Neural cell (in vitro differentiated cells): ENCODE results near the gene SWI5. TPM values are rescaled to one million over a fixed set of nuclear protein-coding genes. Genes with fewer than 3 reads are reported as not detected.

Experiments
- H2AFZ ChIP-seq: fragments of 200-600, 300-800 bp; sonication (generic), shearing (Covaris generic); 2 replicates; pipeline ENCODE4 v1.6.0; 2014; ENCODE audit warnings: low read depth, mild to moderate bottlenecking, antibody characterized with exemption, low read length, moderate library complexity
- H3F3A ChIP-seq: fragments of 200-600 bp; shearing (Covaris generic); 2 replicates; pipeline ENCODE4 v1.6.1; 2016; ENCODE audit warnings: mild to moderate bottlenecking, moderate library complexity, mixed read lengths, antibody characterized with exemption, low read length; ENCODE audit not compliant: insufficient read depth, poor library complexity, severe bottlenecking
- H3K27ac ChIP-seq: fragments of 200-600, 300-800 bp; sonication (generic), shearing (Covaris generic); 2 replicates; pipeline ENCODE4 v1.5.1; 2014; ENCODE audit warnings: mild to moderate bottlenecking, low read length, moderate library complexity
- H3K27me3 ChIP-seq: fragments of 300-800, 200-600 bp; sonication (generic), shearing (Covaris generic); 2 replicates; pipeline ENCODE4 v1.6.0; 2014; ENCODE audit warnings: mild to moderate bottlenecking, low read depth, low read length, moderate library complexity; ENCODE audit not compliant: insufficient read depth
- H3K36me3 ChIP-seq: fragments of 300-800, 200-600 bp; sonication (generic), shearing (Covaris generic); 2 replicates; pipeline ENCODE4 v1.5.1; 2014; ENCODE audit warnings: mild to moderate bottlenecking, antibody characterized with exemption, low read length, moderate library complexity; ENCODE audit not compliant: insufficient read depth
- H3K4me2 ChIP-seq: fragments of 300-800, 200-600 bp; sonication (generic), shearing (Covaris generic); 2 replicates; pipeline ENCODE4 v1.6.0; 2014; ENCODE audit warnings: mild to moderate bottlenecking, low read length
- H3K4me3 ChIP-seq: fragments of 300-800, 200-600 bp; sonication (generic), shearing (Covaris generic); 2 replicates; pipeline ENCODE4 v1.5.1; 2014; ENCODE audit warnings: mild to moderate bottlenecking, low read length, moderate library complexity
- H3K79me2 ChIP-seq: fragments of 200-600 bp; shearing (Covaris generic); replicated peaks from 2 replicates; pipeline ENCODE4 v1.6.0; 2014; ENCODE audit warnings: mild to moderate bottlenecking, low read length, moderate library complexity; ENCODE audit not compliant: insufficient read depth
- H3K9ac ChIP-seq: fragments of 300-800, 200-600 bp; sonication (generic), shearing (Covaris generic); 2 replicates; pipeline ENCODE4 v1.6.1; 2016; ENCODE audit warnings: mild to moderate bottlenecking, low read length, mixed read lengths
- H3K9me2 ChIP-seq: fragments of 200-600 bp; shearing (Covaris generic); 2 replicates; pipeline ENCODE4 v1.6.1; 2016; ENCODE audit warnings: mild to moderate bottlenecking, low read length, mixed read lengths; ENCODE audit not compliant: insufficient read depth
- H3K9me3 ChIP-seq: fragments of 200-600, 300-800 bp; sonication (generic), shearing (Covaris generic); 2 replicates; pipeline ENCODE4 v1.6.1; 2016; ENCODE audit warnings: mild to moderate bottlenecking, mixed run types, low read length, moderate library complexity, mixed read lengths
- H4K20me1 ChIP-seq: fragments of 200-600 bp; shearing (Covaris generic); 2 replicates; pipeline ENCODE4 v1.6.1; 2016; ENCODE audit warnings: mild to moderate bottlenecking, mixed run types; ENCODE audit not compliant: insufficient read depth
- CTCF ChIP-seq: fragments of 450-650 bp; IDR thresholded peaks from 2 replicates; pipeline ENCODE4 v1.5.1; 2014; ENCODE audit warnings: antibody characterized with exemption, mild to moderate bottlenecking, moderate library complexity; ENCODE audit not compliant: poor library complexity, severe bottlenecking
- EP300 ChIP-seq: fragments of 450-650 bp; conservative IDR thresholded peaks from 2 replicates; pipeline ENCODE4 v1.6.1; 2014; ENCODE audit warnings: antibody characterized with exemption, mild to moderate bottlenecking, moderate library complexity; ENCODE audit not compliant: poor library complexity, severe bottlenecking
- EZH2 ChIP-seq: fragments of 200-600, 300-800 bp; shearing (Covaris generic), sonication (generic); IDR thresholded peaks from 2 replicates; pipeline ENCODE4 v1.6.1; 2014; ENCODE audit warnings: antibody characterized with exemption, low read length, borderline replicate concordance, mild to moderate bottlenecking; ENCODE audit not compliant: insufficient read depth, poor library complexity, severe bottlenecking
- MXI1 ChIP-seq: fragments of 450-650 bp; conservative IDR thresholded peaks from 2 replicates; pipeline ENCODE4 v1.6.1; 2014; ENCODE audit warnings: antibody characterized with exemption, mild to moderate bottlenecking; ENCODE audit not compliant: poor library complexity, severe bottlenecking
- POLR2AphosphoS5 ChIP-seq: IDR thresholded peaks from 2 replicates; pipeline ENCODE4 v1.6.1; 2012
- RAD21 ChIP-seq: fragments of 450-650 bp; conservative IDR thresholded peaks from 2 replicates; pipeline ENCODE4 v1.6.1; 2014; ENCODE audit warnings: antibody characterized with exemption, mild to moderate bottlenecking, moderate library complexity
- SMC3 ChIP-seq: fragments of 450-650 bp; conservative IDR thresholded peaks from 2 replicates; pipeline ENCODE4 v1.6.1; 2014; ENCODE audit warnings: antibody characterized with exemption, mild to moderate bottlenecking, moderate library complexity; ENCODE audit not compliant: poor library complexity
- TAF1 ChIP-seq: IDR thresholded peaks from 2 replicates; pipeline ENCODE4 v1.6.1; 2012; ENCODE audit warnings: low read depth
- polyA plus RNA-seq: library from polyadenylated mRNA; depleted of rRNA; stranded (reverse); fragments of >200 nt; gene quantifications from 2 replicates; pipeline ENCODE4 v1.2.3, GENCODE V29; 2014
- TF ChIP-seq, protein P1 (sequence below): IDR thresholded peaks from 2 replicates; pipeline ENCODE4 v1.6.1; 2012; ENCODE audit warnings: borderline replicate concordance

Gene SWI5
- polyA plus RNA-seq, 1 donor from 2014 or later, result 67.1 TPM

- H4K20me1 ChIP-seq, result no peaks in the 10 kb centered on the region
- H3K4me3 ChIP-seq, result no peak overlapping the region
- no peak overlapping the region for H3K9ac ChIP-seq
- no peaks in the 10 kb centered on the region for H3K79me2 ChIP-seq
- H3K9me3 ChIP-seq, result no peaks in the 10 kb centered on the region
- H3K9me2 ChIP-seq, result no peaks in the 10 kb centered on the region
- no peak overlapping the region for H3K27ac ChIP-seq
- no peaks in the 10 kb centered on the region for H3F3A ChIP-seq
- H3K36me3 ChIP-seq, result no peaks in the 10 kb centered on the region
- TF ChIP-seq, protein P1, sequence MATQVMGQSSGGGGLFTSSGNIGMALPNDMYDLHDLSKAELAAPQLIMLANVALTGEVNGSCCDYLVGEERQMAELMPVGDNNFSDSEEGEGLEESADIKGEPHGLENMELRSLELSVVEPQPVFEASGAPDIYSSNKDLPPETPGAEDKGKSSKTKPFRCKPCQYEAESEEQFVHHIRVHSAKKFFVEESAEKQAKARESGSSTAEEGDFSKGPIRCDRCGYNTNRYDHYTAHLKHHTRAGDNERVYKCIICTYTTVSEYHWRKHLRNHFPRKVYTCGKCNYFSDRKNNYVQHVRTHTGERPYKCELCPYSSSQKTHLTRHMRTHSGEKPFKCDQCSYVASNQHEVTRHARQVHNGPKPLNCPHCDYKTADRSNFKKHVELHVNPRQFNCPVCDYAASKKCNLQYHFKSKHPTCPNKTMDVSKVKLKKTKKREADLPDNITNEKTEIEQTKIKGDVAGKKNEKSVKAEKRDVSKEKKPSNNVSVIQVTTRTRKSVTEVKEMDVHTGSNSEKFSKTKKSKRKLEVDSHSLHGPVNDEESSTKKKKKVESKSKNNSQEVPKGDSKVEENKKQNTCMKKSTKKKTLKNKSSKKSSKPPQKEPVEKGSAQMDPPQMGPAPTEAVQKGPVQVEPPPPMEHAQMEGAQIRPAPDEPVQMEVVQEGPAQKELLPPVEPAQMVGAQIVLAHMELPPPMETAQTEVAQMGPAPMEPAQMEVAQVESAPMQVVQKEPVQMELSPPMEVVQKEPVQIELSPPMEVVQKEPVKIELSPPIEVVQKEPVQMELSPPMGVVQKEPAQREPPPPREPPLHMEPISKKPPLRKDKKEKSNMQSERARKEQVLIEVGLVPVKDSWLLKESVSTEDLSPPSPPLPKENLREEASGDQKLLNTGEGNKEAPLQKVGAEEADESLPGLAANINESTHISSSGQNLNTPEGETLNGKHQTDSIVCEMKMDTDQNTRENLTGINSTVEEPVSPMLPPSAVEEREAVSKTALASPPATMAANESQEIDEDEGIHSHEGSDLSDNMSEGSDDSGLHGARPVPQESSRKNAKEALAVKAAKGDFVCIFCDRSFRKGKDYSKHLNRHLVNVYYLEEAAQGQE, result no peak
- no peak for TF ChIP-seq POLR2AphosphoS5
- no peak for TF ChIP-seq MXI1
- TF ChIP-seq TAF1, result no peak
- TF ChIP-seq EZH2, result no peak
- no peak for TF ChIP-seq EP300
- TF ChIP-seq SMC3, result no peak
- TF ChIP-seq CTCF, result no peak
- TF ChIP-seq RAD21, result no peak
- H3K4me2 ChIP-seq, result no peak overlapping the region
- no peaks in the 10 kb centered on the region for H3K27me3 ChIP-seq
- H2AFZ ChIP-seq, result no peak overlapping the region
These were observed 25.9 kb upstream of the SWI5 start for GRCh38 chr9:128249908-128250838.

DNA sequence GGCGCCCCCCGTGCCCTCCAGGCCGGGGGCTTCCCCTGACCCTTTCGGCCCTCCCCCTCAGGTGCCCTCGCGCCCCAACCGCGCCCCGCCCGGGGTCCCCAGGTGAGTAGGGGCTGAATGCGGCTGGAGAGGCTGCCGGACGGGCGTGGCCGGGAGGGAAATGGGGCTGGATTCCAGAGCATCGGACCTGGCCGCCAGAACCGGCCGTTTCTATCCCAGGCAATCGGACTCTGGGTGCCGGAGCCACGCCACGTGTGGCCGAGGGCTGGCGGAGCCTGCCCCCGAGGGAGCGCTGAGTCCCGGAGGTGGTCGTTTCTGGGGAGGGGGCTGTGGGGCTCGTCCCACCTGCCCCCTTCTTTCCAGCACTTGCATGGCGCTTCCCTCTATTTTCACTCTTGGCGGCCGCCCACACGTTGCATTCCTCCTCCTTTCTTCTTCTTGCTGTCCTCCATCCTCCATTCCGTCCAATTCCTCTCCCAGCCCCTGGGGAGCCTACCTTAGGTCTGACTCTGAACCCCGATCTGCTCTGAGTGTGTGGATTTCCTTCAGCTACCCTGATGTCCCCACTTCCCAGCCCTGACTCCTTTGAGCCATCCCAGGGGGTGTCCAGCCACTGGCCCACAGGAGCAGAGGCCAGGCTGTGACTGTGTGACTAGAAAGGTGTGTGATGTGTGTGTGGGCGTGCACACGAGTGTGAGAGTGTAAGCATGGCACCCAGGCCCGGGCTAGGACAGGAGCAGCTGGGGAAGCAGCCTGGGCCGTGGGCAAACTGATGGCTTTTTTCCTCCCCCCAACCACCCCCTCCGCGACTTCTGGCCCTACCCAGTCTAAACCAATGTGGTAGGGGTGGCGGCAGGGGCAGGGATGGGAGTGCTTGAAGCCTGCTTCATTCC is 25.0 kb upstream of the SWI5 start:
- Histone ChIP-seq H3K4me2 (no peak overlapping the region), H3K4me3 (no peak overlapping the region), H3K27me3 (no peaks in the 10 kb centered on the region), H4K20me1 (no peaks in the 10 kb centered on the region), H3K27ac (no peak overlapping the region), H3K36me3 (no peaks in the 10 kb centered on the region), H3K9me2 (no peaks in the 10 kb centered on the region), H2AFZ (no peak overlapping the region), H3K79me2 (no peaks in the 10 kb centered on the region), H3K9me3 (no peaks in the 10 kb centered on the region), H3F3A (no peaks in the 10 kb centered on the region), H3K9ac (no peak overlapping the region)
- no peak for TF ChIP-seq EP300
- no peak for TF ChIP-seq POLR2AphosphoS5
- TF ChIP-seq MXI1, result no peak
- TF ChIP-seq EZH2, result no peak
- TF ChIP-seq SMC3, result no peak
- TF ChIP-seq TAF1, result no peak
- TF ChIP-seq CTCF, result no peak
- TF ChIP-seq, protein P1, result no peak
- no peak for TF ChIP-seq RAD21
